HG03571 (cell line): ENCODE data around the gene RABEP2.
"Not testable (repeated sequence)": the region's sequence is repeated elsewhere in the genome, so short reads cannot be mapped to it uniquely, and the experiment has no call there.

ENCODE experiments used
- ATAC-seq: cut with Tn5 transposase; IDR thresholded peaks from one replicate; pipeline ENCODE4 v1.9.1; 2021; ENCODE audit not compliant: unreplicated experiment

The RABEP2 gene

GRCh38 chr16:28879841-28880588 lies 45.0 kb downstream of the RABEP2 start:
- ATAC-seq: peak; percentile 65

- no peak for ATAC-seq
Observed at GRCh38 chr16:28879261-28879840, 45.7 kb downstream of the RABEP2 start.

GRCh38 chr16:28878083-28878926 lies 46.7 kb downstream of the RABEP2 start, which contains the start of gene ATP2A1:
ATP2A1 (plus strand) TSS chr16:28878488; CDS start chr16:28878672, 184 bp downstream.
- ATAC-seq: no peak

- ATAC-seq: no peak
Observed at GRCh38 chr16:28877655-28878000, 47.4 kb downstream of the RABEP2 start.

GRCh38 chr16:28876973-28877654 lies 47.9 kb downstream of the RABEP2 start:
- no peak for ATAC-seq

- no peak for ATAC-seq
Observed at GRCh38 chr16:28876019-28876659, 48.9 kb downstream of the RABEP2 start.

- no peak for ATAC-seq
Observed at GRCh38 chr16:28875134-28876018, 49.7 kb downstream of the RABEP2 start.

- no peak for ATAC-seq
Observed at GRCh38 chr16:28874406-28874805, 50.6 kb downstream of the RABEP2 start.

GRCh38 chr16:28873543-28874201 lies 51.4 kb downstream of the RABEP2 start:
- ATAC-seq: no peak

- no peak for ATAC-seq
Observed at GRCh38 chr16:28872952-28873351, 52.1 kb downstream of the RABEP2 start.

- ATAC-seq: no peak
Observed at GRCh38 chr16:28869201-28869600, 55.8 kb downstream of the RABEP2 start.

- not testable (repeated sequence) for ATAC-seq
Observed at GRCh38 chr16:28867646-28868045, 57.4 kb downstream of the RABEP2 start.

- no peak for ATAC-seq
Observed at GRCh38 chr16:28867241-28867640, 57.8 kb downstream of the RABEP2 start.

- no peak for ATAC-seq
Observed at GRCh38 chr16:28866454-28866804, 58.6 kb downstream of the RABEP2 start.

- no peak for ATAC-seq
Observed at GRCh38 chr16:28865722-28866453, 59.1 kb downstream of the RABEP2 start.

GRCh38 chr16:28865001-28865688 lies 59.9 kb downstream of the RABEP2 start:
- no peak for ATAC-seq

- peak; percentile 1 for ATAC-seq
Observed at GRCh38 chr16:28863929-28864793, 60.9 kb downstream of the RABEP2 start.
